IPS-18c (cell line): ENCODE measurements around the gene NRXN3.

Experiments
- H3K4me3 ChIP-seq: 2 replicates; pipeline ENCODE4 v1.7.0; 2013; ENCODE audit warnings: low read depth, mild to moderate bottlenecking, low read length, moderate library complexity; ENCODE audit not compliant: insufficient read depth
- H3K9me3 ChIP-seq: one replicate; pipeline ENCODE4 v1.6.1; 2013; ENCODE audit warnings: mild to moderate bottlenecking, low read length, moderate library complexity; ENCODE audit not compliant: control insufficient read depth, insufficient read depth

NRXN3 gene

DNA sequence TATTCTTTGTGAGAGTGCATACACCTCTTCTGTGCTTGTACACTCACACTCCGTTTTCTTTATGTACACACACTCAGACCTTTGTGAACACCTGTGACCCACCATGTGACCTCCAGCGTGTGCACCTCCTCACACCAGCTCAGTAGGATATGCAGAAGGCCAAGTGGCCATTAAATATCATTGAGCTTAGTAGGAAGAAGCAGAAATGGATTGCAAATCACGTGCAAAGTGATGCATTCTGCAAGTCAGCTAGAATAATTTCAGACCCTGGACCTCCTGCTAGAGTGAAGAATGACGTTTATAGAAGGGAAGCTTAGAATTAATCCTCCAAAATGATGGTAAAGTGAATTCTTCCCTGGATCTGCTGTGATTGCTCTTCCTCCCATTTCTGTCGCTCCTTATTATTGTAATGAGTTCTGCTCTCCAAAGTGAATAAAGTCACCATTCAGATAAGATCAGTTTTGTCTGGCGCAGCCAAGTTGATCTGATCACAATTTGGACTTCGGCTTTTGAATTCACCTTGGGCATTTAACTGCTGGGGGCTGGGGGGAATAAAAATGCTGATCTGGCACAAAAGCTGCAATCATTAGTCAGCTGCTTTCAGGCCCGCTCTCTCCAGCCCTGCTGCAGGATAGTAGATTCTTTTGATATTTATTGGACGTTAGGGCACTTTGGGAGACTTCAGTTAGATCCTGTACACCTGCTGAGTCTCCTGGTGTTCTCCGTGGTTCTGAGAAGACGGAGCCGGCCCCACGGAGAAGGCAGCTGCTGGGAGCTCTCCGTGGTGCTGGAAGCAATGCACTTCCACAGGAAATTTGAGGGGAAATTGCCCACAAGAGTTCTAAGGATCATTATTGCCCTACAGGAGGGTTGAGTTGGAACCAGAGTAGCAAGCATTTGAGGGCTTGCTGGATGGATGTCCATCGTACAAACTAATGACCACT lies 12.4 kb upstream of the NRXN3 start:
- H3K9me3 ChIP-seq, result no peaks in the 10 kb centered on the region
- no peak overlapping the region for H3K4me3 ChIP-seq

DNA sequence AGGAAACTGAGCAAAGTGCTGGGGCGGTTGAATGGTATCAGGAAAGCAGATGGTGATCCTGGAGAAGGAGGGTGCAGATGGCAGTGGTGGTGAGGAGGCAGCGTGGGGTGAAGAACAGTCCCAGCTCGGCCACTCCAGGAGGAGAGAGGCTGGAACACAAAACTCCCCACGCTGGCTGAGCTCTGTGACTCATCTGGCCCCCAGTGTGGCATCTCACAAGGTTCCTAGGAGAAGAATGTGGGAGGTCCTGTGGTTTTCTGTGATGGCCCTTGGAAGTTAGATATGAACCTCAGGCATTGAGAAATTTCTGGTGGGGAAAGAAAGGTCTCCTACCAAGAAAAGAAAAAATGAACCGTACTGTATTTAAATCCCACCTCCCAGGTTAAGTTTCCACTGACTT lies 8.0 kb upstream of the NRXN3 start:
- no peaks in the 10 kb centered on the region for H3K9me3 ChIP-seq
- H3K4me3 ChIP-seq, result no peak overlapping the region

DNA sequence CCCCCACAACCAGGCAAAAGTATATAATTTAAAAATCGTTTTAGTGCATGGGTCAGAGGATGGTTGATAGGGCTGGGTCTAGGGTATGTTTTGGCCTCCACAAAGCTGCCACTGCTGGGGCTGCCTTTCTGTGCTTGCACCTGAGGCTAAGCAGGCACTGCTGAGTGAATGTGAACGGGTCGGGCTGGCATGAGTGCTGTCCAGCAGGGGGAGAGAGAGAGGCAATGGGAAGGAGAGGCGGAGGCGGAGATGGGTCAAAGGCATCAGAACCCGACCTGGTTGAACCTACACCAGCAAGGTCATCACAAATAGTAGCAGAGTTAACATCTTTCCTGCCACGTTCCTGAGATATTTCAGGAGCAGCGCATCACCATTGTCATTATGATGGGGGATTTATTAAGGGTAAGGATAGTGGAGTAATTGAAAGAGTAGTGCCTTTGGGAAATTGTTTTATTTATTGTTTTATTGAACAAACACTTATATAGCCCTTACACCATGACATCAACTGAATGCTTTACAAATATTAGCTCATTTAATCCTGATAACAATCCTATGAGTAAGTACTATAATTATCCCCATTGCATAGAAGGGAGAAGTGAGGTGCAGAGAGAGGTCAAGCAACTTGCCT lies 5.8 kb upstream of the NRXN3 start:
- H3K9me3 ChIP-seq, result no peaks in the 10 kb centered on the region
- H3K4me3 ChIP-seq, result no peak overlapping the region

DNA sequence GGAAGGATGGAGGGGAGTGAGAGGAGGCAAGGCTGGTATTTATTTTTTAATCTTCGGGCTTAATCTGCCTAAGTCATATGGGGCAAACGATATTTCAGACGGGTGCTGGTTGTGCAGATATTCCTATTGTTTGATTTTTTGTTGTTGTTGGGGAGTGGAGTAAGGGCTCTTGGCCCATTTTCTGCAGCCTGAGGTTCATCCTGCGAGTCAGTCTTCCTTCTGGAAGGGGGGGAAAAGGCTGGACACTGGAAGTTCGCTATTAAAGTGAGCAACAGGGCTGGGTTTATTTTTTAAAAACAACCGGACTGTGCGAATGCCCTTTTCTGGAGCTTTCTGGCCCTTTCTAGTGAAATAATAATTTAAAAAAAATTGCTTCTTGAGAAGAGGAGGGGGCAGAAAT lies 2.3 kb downstream of the NRXN3 start:
- Histone ChIP-seq H3K4me3 (no peak overlapping the region), H3K9me3 (no peaks in the 10 kb centered on the region)

DNA sequence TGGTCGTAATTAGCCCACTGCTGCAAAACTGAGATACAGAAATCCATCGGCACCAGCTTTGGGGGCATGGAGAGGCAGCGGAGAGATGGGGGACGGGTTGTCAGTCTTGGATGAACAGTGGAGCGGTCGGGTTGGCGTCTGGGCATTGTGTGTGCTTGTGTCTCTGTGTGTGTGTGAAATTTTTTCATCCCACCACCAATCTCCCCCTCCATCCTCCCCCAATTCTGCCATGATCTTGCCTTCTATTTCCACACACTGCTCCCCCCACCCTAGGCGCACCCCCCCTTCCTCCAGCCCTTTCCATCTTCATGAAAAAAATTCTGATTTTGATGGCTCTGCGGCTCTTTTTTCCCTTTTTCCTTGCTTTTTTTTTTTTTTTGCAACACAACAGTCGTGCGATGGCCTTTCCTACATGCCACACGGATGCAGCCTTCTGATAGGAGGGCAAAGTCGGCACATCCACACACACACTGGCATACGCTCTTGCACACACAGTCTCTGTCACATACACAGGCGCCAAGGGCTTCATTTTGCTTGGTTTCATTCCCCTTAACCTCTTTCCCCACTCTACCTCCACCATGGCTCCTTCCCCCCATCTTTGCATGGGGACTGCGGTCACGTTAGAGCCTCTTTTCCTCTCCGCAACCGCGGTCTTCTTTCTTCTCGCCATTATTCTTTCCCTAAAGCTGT lies 3.3 kb downstream of the NRXN3 start:
- Histone ChIP-seq H3K4me3 (no peak overlapping the region), H3K9me3 (no peaks in the 10 kb centered on the region)

DNA sequence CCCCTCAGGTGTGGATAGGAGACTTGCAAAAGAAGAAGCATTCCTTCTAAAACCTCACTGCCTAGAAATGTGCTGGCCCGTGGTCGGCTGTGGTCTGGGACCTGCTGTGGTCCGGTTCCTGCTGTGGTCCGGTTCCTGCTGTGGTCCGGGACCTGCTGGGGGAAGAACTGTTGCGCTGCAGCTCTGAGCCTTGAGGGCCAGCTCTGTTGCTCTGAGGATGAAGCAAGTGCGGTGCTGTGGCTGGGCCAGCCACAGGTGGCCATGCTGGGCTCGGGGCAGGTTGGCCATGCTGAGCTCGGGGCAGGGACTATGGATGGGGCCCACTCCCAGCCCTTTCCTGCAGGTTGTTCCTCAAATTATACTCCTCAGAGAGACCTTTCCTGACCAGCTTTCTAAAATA lies 5.2 kb downstream of the NRXN3 start:
- Histone ChIP-seq H3K4me3 (no peak overlapping the region), H3K9me3 (no peaks in the 10 kb centered on the region)

DNA sequence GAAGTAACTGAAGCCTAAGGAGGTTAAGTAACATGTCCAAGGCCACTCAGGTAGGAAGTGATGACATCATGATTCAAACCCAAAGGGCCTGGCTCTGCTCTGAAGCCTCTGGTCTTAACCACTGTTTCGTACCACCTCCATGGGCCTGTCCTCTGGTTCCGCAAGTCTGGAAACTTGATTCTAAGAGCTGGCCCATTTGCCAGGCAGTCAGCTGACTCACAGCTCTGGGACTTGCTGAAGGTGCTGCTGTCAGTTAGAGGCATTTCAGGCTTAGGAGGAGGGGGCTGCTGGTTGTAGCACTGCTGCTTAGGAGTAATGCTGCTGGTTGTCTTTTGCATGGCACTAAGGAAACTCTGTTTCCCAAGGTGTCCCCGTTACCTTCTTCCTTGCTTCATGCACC lies 7.9 kb downstream of the NRXN3 start:
- Histone ChIP-seq H3K9me3 (no peaks in the 10 kb centered on the region), H3K4me3 (no peak overlapping the region)

DNA sequence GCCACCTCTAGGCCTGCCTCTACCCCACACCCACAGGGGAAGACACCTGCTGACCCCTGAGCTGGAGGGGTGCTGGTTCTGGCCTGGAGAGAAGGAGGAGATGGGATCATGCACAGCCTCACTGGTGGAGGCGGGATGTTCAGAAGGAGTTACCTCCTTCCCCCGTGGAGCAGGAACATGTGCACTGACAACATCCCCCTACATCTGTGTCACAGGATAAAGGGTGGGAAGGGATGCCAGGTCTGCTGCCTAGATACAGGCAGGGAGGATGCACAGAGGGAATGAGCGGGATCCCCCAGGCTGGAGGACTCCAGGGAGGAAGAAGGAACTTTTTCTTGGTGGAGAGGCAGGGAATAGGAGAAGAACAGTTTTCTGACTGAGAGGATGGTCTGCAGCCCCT lies 8.8 kb downstream of the NRXN3 start:
- H3K9me3 ChIP-seq, result no peaks in the 10 kb centered on the region
- H3K4me3 ChIP-seq, result no peak overlapping the region

DNA sequence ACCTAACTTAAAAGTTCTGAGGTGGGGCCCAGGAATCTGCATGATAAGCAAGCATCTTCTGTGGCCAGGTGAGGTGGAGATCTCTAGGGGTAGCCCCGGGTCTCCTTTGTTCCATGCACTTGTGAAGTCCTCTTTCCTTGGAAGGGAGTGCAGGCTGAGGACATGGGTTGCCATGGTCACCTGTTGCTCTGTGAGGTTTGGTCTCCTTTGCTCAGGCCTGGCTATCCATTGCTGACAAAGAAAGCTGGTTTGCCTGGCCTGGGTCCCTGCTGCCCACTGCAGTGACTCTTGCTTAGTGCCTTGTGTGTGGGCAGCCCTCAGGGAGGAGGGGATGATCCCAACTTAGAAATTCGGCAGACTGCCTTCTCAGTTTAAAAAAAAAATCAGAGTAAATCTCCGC lies 11.1 kb downstream of the NRXN3 start:
- Histone ChIP-seq H3K9me3 (no peaks in the 10 kb centered on the region), H3K4me3 (no peak overlapping the region)

DNA sequence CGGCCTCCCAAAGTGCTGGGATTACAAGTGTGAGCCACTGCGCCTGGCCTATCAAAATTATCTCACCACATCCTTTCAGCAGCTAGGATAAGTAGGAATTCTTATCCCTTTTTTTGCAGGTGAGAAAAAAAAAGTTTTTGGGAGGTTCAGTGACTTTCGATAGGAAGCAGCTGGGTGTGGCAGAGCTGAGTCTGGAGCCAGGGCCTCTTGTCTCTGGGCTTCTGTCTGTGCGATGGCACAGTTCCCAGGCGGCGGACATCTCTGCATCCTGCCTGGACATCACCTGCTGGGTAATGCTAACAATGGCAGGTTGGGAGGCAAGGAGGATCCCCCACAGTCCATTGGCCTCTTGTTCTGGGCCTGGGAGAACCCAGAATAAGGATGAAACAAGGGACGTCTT lies 12.5 kb downstream of the NRXN3 start:
- Histone ChIP-seq H3K9me3 (no peaks in the 10 kb centered on the region), H3K4me3 (no peak overlapping the region)

DNA sequence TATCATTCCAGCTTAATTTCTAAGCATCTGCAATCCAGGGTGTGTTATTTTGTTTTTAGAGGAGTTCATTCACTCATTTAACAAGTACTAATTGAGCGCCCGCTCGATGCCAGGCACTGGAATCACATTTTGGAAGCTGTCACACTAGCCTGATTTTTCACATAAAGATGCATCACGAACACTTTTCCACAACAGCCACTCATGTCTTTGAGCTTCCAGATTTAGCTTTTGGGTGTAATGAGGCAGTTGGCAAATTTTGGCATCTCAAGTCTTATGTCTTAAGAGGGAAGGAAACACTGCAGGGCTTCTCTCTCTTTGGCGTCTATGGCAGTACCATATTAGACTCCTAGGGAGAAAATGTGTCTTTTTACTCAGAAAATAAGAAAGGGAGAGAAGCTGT lies 14.0 kb downstream of the NRXN3 start:
- no peaks in the 10 kb centered on the region for H3K9me3 ChIP-seq
- H3K4me3 ChIP-seq, result no peak overlapping the region

DNA sequence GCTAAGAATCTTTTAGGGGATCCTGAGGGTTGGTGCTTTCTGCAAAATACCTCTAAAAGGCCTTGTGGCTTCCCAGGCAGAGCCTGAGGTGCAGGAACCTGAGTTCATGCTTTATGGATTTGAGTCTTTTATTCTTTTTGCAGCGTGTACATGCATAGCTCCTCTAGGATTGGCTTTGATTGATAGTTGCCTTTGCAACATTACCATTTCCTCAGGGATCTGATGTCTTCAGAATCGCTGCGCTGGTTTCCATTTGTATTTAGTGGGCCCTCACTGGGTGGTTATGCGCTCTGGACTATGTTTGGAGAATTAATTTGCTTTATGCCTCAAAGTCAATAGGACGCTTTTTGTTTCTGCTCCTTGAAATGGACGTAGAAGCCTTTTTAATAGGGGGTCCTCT lies 16.1 kb downstream of the NRXN3 start:
- H3K9me3 ChIP-seq, result no peaks in the 10 kb centered on the region
- H3K4me3 ChIP-seq, result no peak overlapping the region

DNA sequence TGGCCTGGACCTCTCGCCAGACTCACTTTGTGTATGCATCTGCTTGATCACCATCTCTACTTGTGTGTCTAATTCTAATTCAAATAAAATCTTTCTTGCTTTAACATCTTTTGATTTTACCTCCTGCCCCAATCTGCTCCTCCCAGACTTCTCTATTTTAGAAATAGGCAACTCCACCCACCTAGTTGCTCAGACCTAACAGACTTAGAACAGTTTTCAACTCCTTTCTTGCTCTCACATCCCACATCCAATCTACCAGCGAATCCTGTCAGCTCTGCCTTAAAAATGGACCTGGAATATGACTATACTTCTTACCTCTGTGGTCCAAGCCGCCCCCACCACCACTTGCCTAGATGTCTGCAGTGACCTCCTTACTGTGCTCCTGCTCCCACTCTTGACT lies 18.7 kb downstream of the NRXN3 start:
- Histone ChIP-seq H3K9me3 (no peaks in the 10 kb centered on the region), H3K4me3 (no peak overlapping the region)

DNA sequence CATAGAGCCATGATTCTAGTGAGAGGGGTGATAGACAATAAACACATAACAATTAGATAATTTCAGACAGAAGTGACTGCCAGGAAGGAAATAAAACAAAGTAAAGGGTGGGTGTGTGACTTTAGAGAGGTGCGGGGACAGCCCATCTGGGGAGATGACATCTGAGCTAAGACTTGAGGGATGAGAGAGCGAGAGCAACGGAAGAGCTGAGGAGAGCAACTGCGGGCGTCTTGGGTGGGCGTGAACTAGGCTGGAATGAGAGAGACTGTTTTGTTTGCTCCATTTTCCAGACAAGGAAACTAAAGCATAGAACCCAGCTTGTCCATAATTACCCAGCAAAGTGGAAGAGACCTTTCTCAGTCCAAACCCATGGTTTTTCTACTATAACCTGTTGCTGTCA lies 25.3 kb downstream of the NRXN3 start:
- H3K9me3 ChIP-seq, result no peaks in the 10 kb centered on the region
- H3K4me3 ChIP-seq, result no peak overlapping the region

DNA sequence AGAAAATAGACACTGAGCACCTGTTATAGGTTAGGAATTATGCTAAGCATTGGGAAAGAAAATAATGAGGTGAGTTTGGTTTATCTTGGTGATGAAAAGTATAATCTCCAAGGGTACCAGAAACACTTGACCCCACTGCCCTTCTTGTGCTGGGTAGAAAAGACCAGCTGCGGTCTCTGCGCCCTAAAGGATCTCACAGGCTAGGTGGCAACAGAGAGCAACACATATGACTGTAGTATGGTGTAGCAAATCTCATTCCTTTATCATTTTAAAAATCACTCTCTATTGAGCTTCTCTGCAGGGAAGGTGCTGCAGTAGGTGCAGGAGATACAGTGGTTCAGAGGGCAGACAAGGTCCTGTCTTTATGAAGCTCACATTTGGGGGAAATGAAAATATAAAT lies 26.1 kb downstream of the NRXN3 start:
- Histone ChIP-seq H3K9me3 (no peaks in the 10 kb centered on the region), H3K4me3 (no peak overlapping the region)

DNA sequence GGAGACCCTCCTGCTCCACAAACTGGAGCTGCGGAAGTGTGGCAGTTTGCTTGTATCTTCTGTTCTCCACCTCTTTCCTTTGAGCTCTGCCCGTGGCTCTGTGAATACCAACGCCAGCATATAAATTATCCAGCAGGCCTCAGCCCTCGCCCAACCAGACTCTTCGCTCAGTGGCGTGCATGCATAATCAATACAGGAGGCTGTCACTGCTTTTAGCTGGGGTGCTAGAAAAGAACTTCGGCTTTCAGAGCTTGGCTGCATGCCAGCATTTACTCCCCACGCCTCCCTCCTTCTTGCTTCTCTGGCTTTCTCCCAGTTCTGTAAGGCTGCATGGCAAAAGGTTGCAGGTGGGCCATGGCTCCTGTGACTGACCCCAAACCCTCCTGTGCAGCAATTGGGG lies 26.9 kb downstream of the NRXN3 start:
- no peak overlapping the region for H3K4me3 ChIP-seq
- H3K9me3 ChIP-seq, result no peaks in the 10 kb centered on the region

DNA sequence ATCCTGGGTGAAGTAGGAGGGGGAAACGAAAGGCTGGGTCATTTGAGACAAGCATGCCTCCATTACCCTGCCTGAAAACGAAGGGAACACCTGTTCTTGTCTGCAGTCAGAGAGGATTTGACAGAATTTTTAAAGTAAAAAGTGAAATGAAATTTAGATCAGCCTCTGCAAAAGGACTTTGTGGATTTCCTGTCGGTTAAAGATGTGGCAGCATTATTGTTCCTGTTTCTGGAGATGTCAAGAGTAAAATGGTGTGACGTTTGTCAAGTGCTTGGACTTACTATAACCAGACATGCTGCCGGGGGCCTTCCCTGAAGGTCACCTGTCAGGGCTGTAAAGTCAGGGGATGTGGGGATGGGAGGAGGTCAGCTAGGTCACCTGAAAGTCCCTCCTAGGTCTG lies 32.0 kb downstream of the NRXN3 start:
- Histone ChIP-seq H3K9me3 (no peaks in the 10 kb centered on the region), H3K4me3 (no peak overlapping the region)

DNA sequence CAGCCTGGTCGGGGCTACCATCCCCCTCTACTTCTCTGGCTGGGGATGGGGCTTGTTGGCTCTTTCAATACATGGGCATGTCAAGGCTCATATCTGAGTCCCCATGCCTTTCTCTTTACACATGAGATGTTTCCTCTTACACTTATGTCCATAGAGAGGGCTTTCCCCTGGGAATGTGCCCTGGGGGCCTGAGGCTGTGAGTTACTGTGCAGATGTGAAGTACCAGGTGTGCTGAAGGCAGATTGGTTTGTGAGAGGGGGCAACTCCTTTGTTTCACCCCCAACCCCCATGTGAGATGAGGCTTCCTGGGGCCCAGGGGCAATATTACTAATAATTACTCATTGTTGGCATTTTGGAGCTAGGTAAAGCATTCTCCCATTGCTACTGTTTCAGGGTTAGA lies 32.8 kb downstream of the NRXN3 start:
- no peaks in the 10 kb centered on the region for H3K9me3 ChIP-seq
- no peak overlapping the region for H3K4me3 ChIP-seq
